ENCODE measurements around the gene RRP15. TPM values are rescaled to one million over a fixed set of nuclear protein-coding genes. Genes with fewer than 3 reads are reported as not detected.

RRP15 gene
- total RNA-seq, 1 donor from 2014 or later = 28.4 TPM

- H3K79me2 ChIP-seq (ENCODE audit: insufficient read depth, low read length) = peaks cover 94% of the 10 kb centered on the region
- no peaks in the 10 kb centered on the region for H3K27me3 Mint-ChIP-seq (ENCODE audit: low read depth, unreplicated experiment)
- H3K4me3 ChIP-seq (ENCODE audit: insufficient read depth, low read depth, low read length) = no peak overlapping the region
- peak overlapping the region; percentile 90 for H3K27ac Mint-ChIP-seq (ENCODE audit: unreplicated experiment)
- TF ChIP-seq EZH2 (IDR thresholded peaks at IDR 0.05; ENCODE audit: insufficient read depth, low read length) = no peak
- no peak for TF ChIP-seq CTCF (IDR thresholded peaks at IDR 0.05; ENCODE audit: insufficient read depth, low read depth, low read length)
- no peak overlapping the region for H3K4me2 ChIP-seq (ENCODE audit: low read length)
- H4K20me1 ChIP-seq (ENCODE audit: insufficient read depth, low read length) = peaks cover 72% of the 10 kb centered on the region
- no peaks in the 10 kb centered on the region for H3K9me3 ChIP-seq (ENCODE audit: insufficient read depth, low read depth, low read length)
- H3K36me3 ChIP-seq (ENCODE audit: insufficient read depth, low read length) = peaks cover 5% of the 10 kb centered on the region
- DNase-seq (ENCODE audit: low read depth) (no peak), FAIRE-seq (no peak)
- no peak overlapping the region for H3K9ac ChIP-seq (ENCODE audit: low read length)
- H3K4me3 Mint-ChIP-seq (ENCODE audit: unreplicated experiment) = peak overlapping the region; percentile 61
- peaks cover 76% of the 10 kb centered on the region for H3K4me1 Mint-ChIP-seq (ENCODE audit: low read depth, unreplicated experiment)
- peaks cover 4% of the 10 kb centered on the region for H3K36me3 Mint-ChIP-seq (ENCODE audit: low read depth, unreplicated experiment)
- no peaks in the 10 kb centered on the region for H3K9me3 Mint-ChIP-seq (ENCODE audit: unreplicated experiment)
- no peaks in the 10 kb centered on the region for H3K27me3 ChIP-seq (ENCODE audit: insufficient read depth, low read length)
- no peak overlapping the region for H2AFZ ChIP-seq (ENCODE audit: low read depth, low read length)
- H3K27ac ChIP-seq (ENCODE audit: low read depth, low read length) = no peak overlapping the region
- peaks cover 31% of the 10 kb centered on the region for H3K4me1 ChIP-seq (ENCODE audit: insufficient read depth, low read length)
Measured at GRCh38 chr1:218383051-218383450, 98.0 kb downstream of the RRP15 start.

GRCh38 chr1:218383681-218384080, 98.6 kb downstream of the RRP15 start:
- no peak for FAIRE-seq
- no peak overlapping the region for H3K4me2 ChIP-seq (ENCODE audit: low read length)
- peaks cover 72% of the 10 kb centered on the region for H3K4me1 Mint-ChIP-seq (ENCODE audit: low read depth, unreplicated experiment)
- H3K79me2 ChIP-seq (ENCODE audit: insufficient read depth, low read length) = peaks cover 94% of the 10 kb centered on the region
- H3K4me3 Mint-ChIP-seq (ENCODE audit: unreplicated experiment) = no peak overlapping the region
- H3K36me3 ChIP-seq (ENCODE audit: insufficient read depth, low read length) = peaks cover 6% of the 10 kb centered on the region
- H2AFZ ChIP-seq (ENCODE audit: low read depth, low read length) = no peak overlapping the region
- DNase-seq (ENCODE audit: low read depth) = no peak
- TF ChIP-seq EZH2 (IDR thresholded peaks at IDR 0.05; ENCODE audit: insufficient read depth, low read length) (no peak), CTCF (IDR thresholded peaks at IDR 0.05; ENCODE audit: insufficient read depth, low read depth, low read length) (no peak)
- no peaks in the 10 kb centered on the region for H3K27me3 ChIP-seq (ENCODE audit: insufficient read depth, low read length)
- H3K4me3 ChIP-seq (ENCODE audit: insufficient read depth, low read depth, low read length) = no peak overlapping the region
- no peaks in the 10 kb centered on the region for H3K27me3 Mint-ChIP-seq (ENCODE audit: low read depth, unreplicated experiment)
- no peak overlapping the region for H3K9ac ChIP-seq (ENCODE audit: low read length)
- H3K9me3 ChIP-seq (ENCODE audit: insufficient read depth, low read depth, low read length) = no peaks in the 10 kb centered on the region
- H4K20me1 ChIP-seq (ENCODE audit: insufficient read depth, low read length) = peaks cover 78% of the 10 kb centered on the region
- H3K36me3 Mint-ChIP-seq (ENCODE audit: low read depth, unreplicated experiment) = peaks cover 6% of the 10 kb centered on the region
- no peaks in the 10 kb centered on the region for H3K9me3 Mint-ChIP-seq (ENCODE audit: unreplicated experiment)
- peaks cover 31% of the 10 kb centered on the region for H3K4me1 ChIP-seq (ENCODE audit: insufficient read depth, low read length)
- H3K27ac ChIP-seq (ENCODE audit: low read depth, low read length) = no peak overlapping the region
- H3K27ac Mint-ChIP-seq (ENCODE audit: unreplicated experiment) = peak overlapping the region; percentile 90

- peaks cover 96% of the 10 kb centered on the region for H3K79me2 ChIP-seq (ENCODE audit: insufficient read depth, low read length)
- FAIRE-seq = peak; percentile 39
- H2AFZ ChIP-seq (ENCODE audit: low read depth, low read length) = no peak overlapping the region
- TF ChIP-seq CTCF (IDR thresholded peaks at IDR 0.05; ENCODE audit: insufficient read depth, low read depth, low read length) = no peak
- no peak for TF ChIP-seq EZH2 (IDR thresholded peaks at IDR 0.05; ENCODE audit: insufficient read depth, low read length)
- peak overlapping the region; percentile 15 for H3K27ac ChIP-seq (ENCODE audit: low read depth, low read length)
- peaks cover 31% of the 10 kb centered on the region for H3K4me1 ChIP-seq (ENCODE audit: insufficient read depth, low read length)
- peaks cover 75% of the 10 kb centered on the region for H3K4me1 Mint-ChIP-seq (ENCODE audit: low read depth, unreplicated experiment)
- no peaks in the 10 kb centered on the region for H3K27me3 ChIP-seq (ENCODE audit: insufficient read depth, low read length)
- H3K36me3 Mint-ChIP-seq (ENCODE audit: low read depth, unreplicated experiment) = peaks cover 11% of the 10 kb centered on the region
- peaks cover 11% of the 10 kb centered on the region for H3K36me3 ChIP-seq (ENCODE audit: insufficient read depth, low read length)
- H3K9me3 ChIP-seq (ENCODE audit: insufficient read depth, low read depth, low read length) = no peaks in the 10 kb centered on the region
- no peak overlapping the region for H3K9ac ChIP-seq (ENCODE audit: low read length)
- H4K20me1 ChIP-seq (ENCODE audit: insufficient read depth, low read length) = peaks cover 87% of the 10 kb centered on the region
- H3K27ac Mint-ChIP-seq (ENCODE audit: unreplicated experiment) = peak overlapping the region; percentile 44
- no peaks in the 10 kb centered on the region for H3K9me3 Mint-ChIP-seq (ENCODE audit: unreplicated experiment)
- H3K4me3 ChIP-seq (ENCODE audit: insufficient read depth, low read depth, low read length) = no peak overlapping the region
- peak overlapping the region; percentile 23 for H3K4me3 Mint-ChIP-seq (ENCODE audit: unreplicated experiment)
- H3K4me2 ChIP-seq (ENCODE audit: low read length) = peak overlapping the region; percentile 6
- no peaks in the 10 kb centered on the region for H3K27me3 Mint-ChIP-seq (ENCODE audit: low read depth, unreplicated experiment)
- DNase-seq (ENCODE audit: low read depth) = peak; percentile 70
Measured at GRCh38 chr1:218384581-218384993, 99.5 kb downstream of the RRP15 start.
